Small intestine (tissue), 7 donors: ENCODE results near the gene TADA2A. TPM values are rescaled to one million over a fixed set of nuclear protein-coding genes. Genes with fewer than 3 reads are reported as not detected.
"Not testable (repeated sequence)": the region's sequence is repeated elsewhere in the genome, so short reads cannot be mapped to it uniquely, and the experiment has no call there.

Experiments used
- DNase-seq, 2 donors: peaks; one replicate each; pipeline versions ENCODE4 v3.0.0 to v3.0.0-alpha.2; 2013
- FAIRE-seq: peaks from 2 replicates; lab custom pipeline; 2012; peaks lifted over from hg19 to GRCh38; lab: Jason Lieb, UNC
- H3K27ac ChIP-seq, 3 donors: one replicate each; pipeline ENCODE4 v1.5.1; 2013; ENCODE audit warnings: low read length in 2 of 3, mild to moderate bottlenecking in 2 of 3, control low read depth in 1 of 3, inconsistent platforms in 1 of 3, low read depth in 1 of 3, moderate library complexity in 1 of 3
- H3K27me3 ChIP-seq, 3 donors: one replicate each; pipeline ENCODE4 v1.6.1; 2013; ENCODE audit warnings: low read length in 3 of 3, inconsistent platforms in 1 of 3; ENCODE audit not compliant: control insufficient read depth in 3 of 3, insufficient read depth in 3 of 3
- H3K36me3 ChIP-seq, 3 donors: one replicate each; pipeline ENCODE4 v1.6.1; 2013; ENCODE audit warnings: low read length in 3 of 3, inconsistent platforms in 1 of 3, low read depth in 1 of 3, mild to moderate bottlenecking in 1 of 3, moderate library complexity in 1 of 3; ENCODE audit not compliant: control insufficient read depth in 3 of 3, insufficient read depth in 2 of 3
- H3K4me1 ChIP-seq, 3 donors: one replicate each; pipeline ENCODE4 v1.6.1; 2013; ENCODE audit warnings: low read length in 2 of 3, inconsistent platforms in 1 of 3, low read depth in 1 of 3, mild to moderate bottlenecking in 1 of 3, moderate library complexity in 1 of 3; ENCODE audit not compliant: control insufficient read depth in 3 of 3, insufficient read depth in 2 of 3
- H3K4me3 ChIP-seq, 3 donors: one replicate each; pipeline ENCODE4 v1.5.1; 2013; ENCODE audit warnings: low read length in 3 of 3, control low read depth in 1 of 3, inconsistent platforms in 1 of 3, low read depth in 1 of 3, mild to moderate bottlenecking in 1 of 3, moderate library complexity in 1 of 3
- H3K9me3 ChIP-seq, 2 donors: one replicate each; pipeline ENCODE4 v1.6.1; 2013; ENCODE audit warnings: low read depth in 1 of 2, low read length in 1 of 2; ENCODE audit not compliant: control insufficient read depth in 2 of 2, insufficient read depth in 1 of 2
- WGBS, 3 donors: extraction: QIAGEN DNeasy Blood & Tissue Kit; methylation state at CpG; one replicate each; pipeline ENCODE4 v1.1.7; 2013; 5-methylcytosine and 5-hydroxymethylcytosine counted together
- polyA plus RNA-seq, 4 donors: library from polyadenylated mRNA; stranded (reverse) in 3 of 4; unstranded in 1 of 4; fragments of 200-250 nt in 3 of 4; fragments of 120-200 nt in 1 of 4; gene quantifications; one replicate each; pipeline versions ENCODE4 v1.2.1 to v1.2.3, GENCODE V29; 2013
- donor health status: healthy with polysubstance abuse.
- donor health status: control.
- donor health status: control.
- donor health status: Bipolar disorder and iron deficiency.
- donor health status: healthy.

Gene TADA2A
- polyA plus RNA-seq, 4 donors: 7.4 to 20.8 (median 8.5) TPM

- Histone ChIP-seq H3K36me3 (peaks cover 0 to 13% (median 3%) of the 10 kb centered on the region in 3 donors), H3K9me3 (no peaks in the 10 kb centered on the region), H3K27ac (peak overlapping the region; percentile 87 to 98 (median 93)), H3K4me3 (peak overlapping the region; percentile 61 to 73 (median 69)), H3K27me3 (no peaks in the 10 kb centered on the region), H3K4me1 (peaks cover 0 to 8% (median 0%) of the 10 kb centered on the region in 3 donors)
- DNase-seq (peak in 1 of 2 donors; percentile 32), FAIRE-seq (no peak)
- 0 to 1% (median 0%) methylated on average over 21 of the region's 21 CpGs for WGBS, 3 donors
Observed at GRCh38 chr17:37405955-37406634, 591 bp upstream of the TADA2A start.

GRCh38 chr17:37408145-37408479 is 1.4 kb downstream of the TADA2A start:
- H3K36me3 ChIP-seq: peaks cover 0 to 26% (median 5%) of the 10 kb centered on the region in 3 donors
- DNase-seq, FAIRE-seq, H3K27me3 ChIP-seq, H3K9me3 ChIP-seq, H3K27ac ChIP-seq, H3K4me1 ChIP-seq, H3K4me3 ChIP-seq: not testable (repeated sequence)
- WGBS, 3 donors: 91 to 94% (median 93%) methylated on average over 13 of the region's 13 CpGs

GRCh38 chr17:37410357-37410756 is 3.7 kb downstream of the TADA2A start:
- H3K4me3 ChIP-seq: no peak overlapping the region
- peaks cover 4 to 33% (median 8%) of the 10 kb centered on the region in 3 donors for H3K36me3 ChIP-seq
- H3K27ac ChIP-seq: no peak overlapping the region
- WGBS, 3 donors: 93 to 96% (median 95%) methylated on average over 3 of the region's 3 CpGs
- DNase-seq (no peak), FAIRE-seq (no peak)
- no peaks in the 10 kb centered on the region for H3K27me3 ChIP-seq
- H3K9me3 ChIP-seq: no peaks in the 10 kb centered on the region
- peaks cover 0 to 8% (median 0%) of the 10 kb centered on the region in 3 donors for H3K4me1 ChIP-seq

- no peak overlapping the region for H3K4me3 ChIP-seq
- H3K27ac ChIP-seq: no peak overlapping the region
- peaks cover 4 to 51% (median 8%) of the 10 kb centered on the region in 3 donors for H3K36me3 ChIP-seq
- no peaks in the 10 kb centered on the region for H3K27me3 ChIP-seq
- H3K4me1 ChIP-seq: no peaks in the 10 kb centered on the region
- no peak for DNase-seq
- no peaks in the 10 kb centered on the region for H3K9me3 ChIP-seq
- FAIRE-seq: no peak
- WGBS, 3 donors: 92 to 97% (median 96%) methylated on average over 7 of the region's 7 CpGs
Observed at GRCh38 chr17:37413875-37414519, 7.3 kb downstream of the TADA2A start.

GRCh38 chr17:37417852-37418251 is 11.2 kb downstream of the TADA2A start:
- peaks cover 2 to 52% (median 8%) of the 10 kb centered on the region in 3 donors for H3K36me3 ChIP-seq
- DNase-seq: no peak
- H3K27me3 ChIP-seq: no peaks in the 10 kb centered on the region
- no peak for FAIRE-seq
- no peaks in the 10 kb centered on the region for H3K4me1 ChIP-seq
- WGBS, 3 donors: 77 to 80% (median 78%) methylated on average over 2 of the region's 2 CpGs
- H3K9me3 ChIP-seq: no peaks in the 10 kb centered on the region
- no peak overlapping the region for H3K27ac ChIP-seq
- H3K4me3 ChIP-seq: no peak overlapping the region

GRCh38 chr17:37422971-37423625 is 16.4 kb downstream of the TADA2A start:
- Histone ChIP-seq H3K4me3 (no peak overlapping the region), H3K36me3 (peaks cover 12 to 64% (median 17%) of the 10 kb centered on the region in 3 donors), H3K27me3 (no peaks in the 10 kb centered on the region), H3K9me3 (no peaks in the 10 kb centered on the region), H3K4me1 (no peaks in the 10 kb centered on the region), H3K27ac (no peak overlapping the region)
- WGBS, 3 donors: 65 to 78% (median 67%) methylated on average over 4 of the region's 4 CpGs
- DNase-seq: no peak
- FAIRE-seq: no peak

GRCh38 chr17:37425268-37425667 is 18.6 kb downstream of the TADA2A start:
- Histone ChIP-seq H3K27ac (no peak overlapping the region), H3K36me3 (peaks cover 13 to 59% (median 15%) of the 10 kb centered on the region in 3 donors), H3K27me3 (no peaks in the 10 kb centered on the region), H3K9me3 (no peaks in the 10 kb centered on the region), H3K4me1 (no peaks in the 10 kb centered on the region), H3K4me3 (no peak overlapping the region)
- FAIRE-seq: no peak
- WGBS, 3 donors: 88 to 96% (median 95%) methylated on average over 1 of the region's 1 CpG
- DNase-seq: no peak

- DNase-seq (no peak), FAIRE-seq (no peak)
- Histone ChIP-seq H3K36me3 (peaks cover 8 to 51% (median 15%) of the 10 kb centered on the region in 3 donors), H3K9me3 (no peaks in the 10 kb centered on the region), H3K4me1 (no peaks in the 10 kb centered on the region), H3K4me3 (no peak overlapping the region), H3K27me3 (no peaks in the 10 kb centered on the region), H3K27ac (no peak overlapping the region)
- 95 to 98% (median 97%) methylated on average over 2 to 3 of the region's 3 CpGs for WGBS, 3 donors
Observed at GRCh38 chr17:37429039-37429438, 22.4 kb downstream of the TADA2A start.
